Mucosa of stomach (tissue), 1 donor: ENCODE measurements around the gene MAP2K3.
"Not testable (repeated sequence)": the region's sequence is repeated elsewhere in the genome, so short reads cannot be mapped to it uniquely, and the experiment has no call there.

ENCODE experiments used
- H3K27me3 ChIP-seq: one replicate; pipeline ENCODE4 v1.7.0; 2013; ENCODE audit warnings: mild to moderate bottlenecking, low read length; ENCODE audit not compliant: control insufficient read depth, insufficient read depth
- H3K36me3 ChIP-seq: one replicate; pipeline ENCODE4 v1.7.0; 2013; ENCODE audit warnings: low read length; ENCODE audit not compliant: control insufficient read depth, insufficient read depth
- H3K4me1 ChIP-seq: one replicate; pipeline ENCODE4 v1.7.0; 2013; ENCODE audit warnings: mild to moderate bottlenecking, low read length; ENCODE audit not compliant: control insufficient read depth, insufficient read depth
- H3K4me3 ChIP-seq: one replicate; pipeline ENCODE4 v1.7.0; 2013; ENCODE audit warnings: low read length
- H3K9ac ChIP-seq: one replicate; pipeline ENCODE4 v1.7.0; 2013; ENCODE audit warnings: mild to moderate bottlenecking, low read length, moderate library complexity
- H3K9me3 ChIP-seq: one replicate; pipeline ENCODE4 v1.7.0; 2013; ENCODE audit warnings: mild to moderate bottlenecking, low read length, moderate library complexity; ENCODE audit not compliant: control insufficient read depth
- donor health status: Pancreatic carcinoma.

Gene MAP2K3

GRCh38 chr17:21341925-21342540 is 57.5 kb downstream of the MAP2K3 start:
- not testable (repeated sequence) for H3K9me3 ChIP-seq, H3K9ac ChIP-seq, H3K27me3 ChIP-seq, H3K36me3 ChIP-seq, H3K4me3 ChIP-seq, H3K4me1 ChIP-seq

- H3K4me3 ChIP-seq, H3K36me3 ChIP-seq, H3K4me1 ChIP-seq, H3K27me3 ChIP-seq, H3K9me3 ChIP-seq, H3K9ac ChIP-seq: not testable (repeated sequence)
Observed at GRCh38 chr17:21343061-21343949, 58.8 kb downstream of the MAP2K3 start.

- H3K9me3 ChIP-seq = not testable (repeated sequence)
Observed at GRCh38 chr17:21344801-21345200, 60.3 kb downstream of the MAP2K3 start.

GRCh38 chr17:21345236-21345635 is 60.7 kb downstream of the MAP2K3 start:
- Histone ChIP-seq H3K4me3 (no peak overlapping the region), H3K4me1 (peaks cover 6% of the 10 kb centered on the region), H3K27me3 (no peaks in the 10 kb centered on the region), H3K9ac (no peak overlapping the region), H3K9me3 (no peaks in the 10 kb centered on the region), H3K36me3 (no peaks in the 10 kb centered on the region)

More at GRCh38 chr17:21344801-21345200, 60.3 kb downstream of the MAP2K3 start:
- not testable (repeated sequence) for H3K27me3 ChIP-seq, H3K4me3 ChIP-seq, H3K4me1 ChIP-seq, H3K36me3 ChIP-seq, H3K9ac ChIP-seq

- H3K27me3 ChIP-seq, H3K36me3 ChIP-seq, H3K4me3 ChIP-seq, H3K4me1 ChIP-seq, H3K9me3 ChIP-seq, H3K9ac ChIP-seq: not testable (repeated sequence)
Observed at GRCh38 chr17:21346107-21346506, 61.6 kb downstream of the MAP2K3 start.

- not testable (repeated sequence) for H3K4me3 ChIP-seq, H3K4me1 ChIP-seq, H3K9me3 ChIP-seq, H3K36me3 ChIP-seq, H3K9ac ChIP-seq, H3K27me3 ChIP-seq
Observed at GRCh38 chr17:21346651-21347250, 62.2 kb downstream of the MAP2K3 start.

- H3K4me1 ChIP-seq, H3K9ac ChIP-seq, H3K4me3 ChIP-seq, H3K36me3 ChIP-seq, H3K27me3 ChIP-seq, H3K9me3 ChIP-seq: not testable (repeated sequence)
Observed at GRCh38 chr17:21347660-21348059, 63.1 kb downstream of the MAP2K3 start.

GRCh38 chr17:21348081-21348925 is 63.8 kb downstream of the MAP2K3 start:
- not testable (repeated sequence) for H3K27me3 ChIP-seq, H3K4me3 ChIP-seq, H3K4me1 ChIP-seq, H3K36me3 ChIP-seq, H3K9me3 ChIP-seq, H3K9ac ChIP-seq

GRCh38 chr17:21348926-21349261 is 64.4 kb downstream of the MAP2K3 start:
- not testable (repeated sequence) for H3K9me3 ChIP-seq, H3K27me3 ChIP-seq, H3K4me3 ChIP-seq, H3K9ac ChIP-seq, H3K4me1 ChIP-seq, H3K36me3 ChIP-seq

- H3K4me3 ChIP-seq, H3K9ac ChIP-seq, H3K27me3 ChIP-seq, H3K36me3 ChIP-seq, H3K4me1 ChIP-seq, H3K9me3 ChIP-seq: not testable (repeated sequence)
Observed at GRCh38 chr17:21349358-21350050, 65.0 kb downstream of the MAP2K3 start.

GRCh38 chr17:21350495-21350894 is 66.0 kb downstream of the MAP2K3 start:
- H3K27me3 ChIP-seq = not testable (repeated sequence)

More at GRCh38 chr17:21350495-21350894, 66.0 kb downstream of the MAP2K3 start:
- not testable (repeated sequence) for H3K9ac ChIP-seq, H3K36me3 ChIP-seq, H3K4me1 ChIP-seq, H3K4me3 ChIP-seq, H3K9me3 ChIP-seq
